Vagina (tissue), 2 donors: ENCODE measurements around the gene PRSS33. TPM values are rescaled to one million over a fixed set of nuclear protein-coding genes. Genes with fewer than 3 reads are reported as not detected.

Experiments used
- DNase-seq, 2 donors: peaks; one replicate each; pipeline ENCODE4 v3.0.0-alpha.2; 2017; ENCODE audit errors: extremely low spot score in 2 of 2
- H3K27ac ChIP-seq: fragments of 200-600 bp; sonication (generic); one replicate; pipeline ENCODE4 v1.5.1; 2019
- H3K27me3 ChIP-seq: fragments of 200-600 bp; sonication (generic); one replicate; pipeline ENCODE4 v1.5.1; 2019
- H3K36me3 ChIP-seq, 2 donors: fragments of 200-600 bp; sonication (generic); one replicate each; pipeline ENCODE4 v1.5.1; 2017 to 2019
- H3K4me1 ChIP-seq: fragments of 200-600 bp; sonication (generic); one replicate; pipeline ENCODE4 v1.5.1; 2019
- H3K4me3 ChIP-seq, 2 donors: fragments of 200-600 bp; sonication (generic); 1 replicate in 1 of 2; 2 replicates in 1 of 2; pipeline ENCODE4 v1.5.1; 2016 to 2019
- H3K9me3 ChIP-seq: fragments of 200-600 bp; sonication (generic); one replicate; pipeline ENCODE4 v1.5.1; 2019
- POLR2A ChIP-seq, 2 donors: fragments of 450-650 bp; IDR thresholded peaks; one replicate each; pipeline ENCODE4 v1.6.1; 2017; ENCODE audit warnings: antibody characterized with exemption in 2 of 2, mild to moderate bottlenecking in 2 of 2, moderate library complexity in 2 of 2
- POLR2AphosphoS5 ChIP-seq, 2 donors: sonication (generic); formaldehyde crosslinking; IDR thresholded peaks; one replicate each; pipeline ENCODE4 v1.9.0; 2017; ENCODE audit warnings: antibody characterized with exemption in 2 of 2, mild to moderate bottlenecking in 2 of 2, low read depth in 1 of 2; ENCODE audit not compliant: insufficient read depth in 1 of 2
- intact Hi-C: fragments of 100-400 bp; cut with DNase I; formaldehyde crosslinking; loops from one replicate; pipeline ENCODE4 v1.15.1; 2023
- total RNA-seq: library from RNA; depleted of rRNA; stranded (reverse); fragments of >200 nt; gene quantifications from one replicate; pipeline ENCODE4 v1.2.3, GENCODE V29; 2016
- TF ChIP-seq, protein P1 (sequence below), 3 experiments: fragments of 450-650 bp in 2 of 3; fragments of 200-600 bp in 1 of 3; sonication (generic) in 1 of 3; IDR thresholded peaks; one replicate each; pipeline ENCODE4 v1.5.1; 2017 to 2019; ENCODE audit warnings: antibody characterized with exemption in 3 of 3, mild to moderate bottlenecking in 2 of 3, moderate library complexity in 2 of 3

The PRSS33 gene
- total RNA-seq, 1 donor from 2014 or later, result not detected

DNA sequence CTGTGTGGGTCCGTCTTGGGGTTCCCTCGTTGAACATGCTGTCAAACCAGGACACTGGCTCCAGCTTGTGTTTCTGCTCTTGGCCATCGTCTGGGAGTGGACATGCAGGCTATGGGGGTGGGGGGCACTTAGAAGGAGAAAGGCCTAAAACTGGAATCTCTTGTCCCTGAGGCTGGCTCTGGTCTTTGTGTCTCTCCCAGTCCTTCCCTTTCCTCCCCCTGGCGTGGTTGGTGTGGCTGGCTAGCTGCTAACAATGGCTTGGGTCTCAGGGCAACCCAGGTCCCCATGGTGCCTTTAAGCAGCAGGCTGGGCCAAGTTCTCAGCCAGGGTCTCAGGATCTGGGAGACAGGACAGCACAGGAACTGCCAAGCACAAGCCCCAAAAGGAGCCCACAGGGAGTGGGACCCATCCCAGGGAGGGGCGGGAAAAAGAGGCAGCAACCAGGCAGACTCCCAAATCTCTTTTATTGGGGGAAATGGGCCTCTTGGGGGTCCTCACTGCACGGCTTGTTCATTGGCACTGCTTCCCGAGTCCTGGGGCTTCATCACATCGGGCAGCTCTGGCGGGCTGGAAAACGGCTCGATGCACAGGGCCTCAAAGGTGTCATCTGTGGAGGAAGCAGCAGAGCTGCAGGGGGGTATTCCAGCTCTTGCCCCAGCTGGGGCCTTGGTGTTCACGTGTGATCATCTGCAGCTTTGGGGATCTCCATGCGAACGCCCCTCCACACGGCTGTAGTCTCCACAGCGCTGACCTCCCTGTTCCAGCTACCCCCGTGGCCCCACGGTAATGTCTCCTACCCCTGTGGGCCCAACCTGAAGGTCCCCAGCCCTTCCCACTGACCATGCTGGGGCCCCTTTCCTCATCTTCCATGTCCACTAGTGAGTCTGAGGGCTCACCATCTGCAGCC is 15.6 kb downstream of the PRSS33 start:
- peaks cover 78% of the 10 kb centered on the region for H3K4me1 ChIP-seq
- TF ChIP-seq POLR2A (IDR thresholded peaks at IDR 0.05) (no peak), POLR2AphosphoS5 (IDR thresholded peaks at IDR 0.05; ENCODE audit: insufficient read depth in 1 of 2, low read depth in 1 of 2) (no peak)
- TF ChIP-seq, protein P1, sequence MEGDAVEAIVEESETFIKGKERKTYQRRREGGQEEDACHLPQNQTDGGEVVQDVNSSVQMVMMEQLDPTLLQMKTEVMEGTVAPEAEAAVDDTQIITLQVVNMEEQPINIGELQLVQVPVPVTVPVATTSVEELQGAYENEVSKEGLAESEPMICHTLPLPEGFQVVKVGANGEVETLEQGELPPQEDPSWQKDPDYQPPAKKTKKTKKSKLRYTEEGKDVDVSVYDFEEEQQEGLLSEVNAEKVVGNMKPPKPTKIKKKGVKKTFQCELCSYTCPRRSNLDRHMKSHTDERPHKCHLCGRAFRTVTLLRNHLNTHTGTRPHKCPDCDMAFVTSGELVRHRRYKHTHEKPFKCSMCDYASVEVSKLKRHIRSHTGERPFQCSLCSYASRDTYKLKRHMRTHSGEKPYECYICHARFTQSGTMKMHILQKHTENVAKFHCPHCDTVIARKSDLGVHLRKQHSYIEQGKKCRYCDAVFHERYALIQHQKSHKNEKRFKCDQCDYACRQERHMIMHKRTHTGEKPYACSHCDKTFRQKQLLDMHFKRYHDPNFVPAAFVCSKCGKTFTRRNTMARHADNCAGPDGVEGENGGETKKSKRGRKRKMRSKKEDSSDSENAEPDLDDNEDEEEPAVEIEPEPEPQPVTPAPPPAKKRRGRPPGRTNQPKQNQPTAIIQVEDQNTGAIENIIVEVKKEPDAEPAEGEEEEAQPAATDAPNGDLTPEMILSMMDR (IDR thresholded peaks at IDR 0.05), result no peak
- no peak overlapping the region for H3K27ac ChIP-seq
- intact Hi-C loops, result no loop called here
- no peaks in the 10 kb centered on the region for H3K27me3 ChIP-seq
- no peaks in the 10 kb centered on the region for H3K9me3 ChIP-seq
- H3K36me3 ChIP-seq, result peaks cover 4 to 66% of the 10 kb centered on the region in 2 donors
- no peak for DNase-seq
- no peak overlapping the region for H3K4me3 ChIP-seq

DNA sequence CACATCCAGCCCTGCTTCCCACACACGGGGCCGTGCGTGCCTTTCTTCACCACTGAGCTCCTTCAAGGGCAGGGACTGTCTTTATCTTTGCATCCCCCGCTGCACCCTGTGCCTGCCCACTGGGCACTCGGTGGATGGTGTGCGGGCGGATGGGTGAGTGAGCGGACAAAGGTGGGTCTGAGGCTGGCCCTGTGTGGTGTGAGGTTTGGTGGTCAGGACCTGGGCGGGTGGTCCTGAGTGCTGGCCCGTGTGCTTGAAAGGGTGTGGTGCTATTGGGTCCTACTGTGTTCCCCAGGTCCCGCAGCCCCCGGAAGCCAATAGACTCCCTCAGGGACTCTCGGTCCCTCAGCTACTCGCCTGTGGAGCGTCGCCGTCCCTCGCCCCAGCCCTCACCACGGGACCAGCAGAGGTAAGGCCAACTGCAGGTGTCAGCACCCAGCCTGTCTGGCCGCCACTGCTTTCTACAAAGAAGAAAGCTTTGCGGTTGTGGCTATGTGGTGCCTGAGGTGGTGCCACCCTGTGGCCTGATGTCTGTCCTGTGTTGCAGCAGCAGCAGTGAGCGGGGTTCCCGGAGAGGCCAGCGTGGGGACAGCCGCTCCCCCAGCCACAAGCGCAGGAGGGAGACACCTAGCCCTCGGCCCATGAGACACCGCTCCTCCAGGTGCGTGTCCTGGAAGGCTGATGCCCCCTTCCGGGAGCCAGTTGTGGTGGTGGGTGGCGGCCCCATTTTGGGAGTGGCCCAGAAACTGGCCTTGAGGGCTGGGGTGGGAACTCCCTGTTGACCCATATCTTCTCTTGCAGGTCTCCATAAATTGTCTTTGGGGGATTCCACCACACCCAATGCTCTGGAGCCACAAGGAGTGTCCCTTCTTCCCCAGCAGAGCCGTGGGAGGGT is 17.1 kb downstream of the PRSS33 start:
- Histone ChIP-seq H3K4me3 (no peak overlapping the region), H3K9me3 (no peaks in the 10 kb centered on the region), H3K36me3 (peaks cover 4 to 78% of the 10 kb centered on the region in 2 donors), H3K27ac (peak overlapping the region; percentile 48), H3K4me1 (peaks cover 63% of the 10 kb centered on the region), H3K27me3 (no peaks in the 10 kb centered on the region)
- TF ChIP-seq, protein P1 (IDR thresholded peaks at IDR 0.05), result no peak
- TF ChIP-seq POLR2AphosphoS5 (IDR thresholded peaks at IDR 0.05; ENCODE audit: insufficient read depth in 1 of 2, low read depth in 1 of 2) (no peak), POLR2A (IDR thresholded peaks at IDR 0.05) (no peak)
- intact Hi-C loops, result no loop called here
- DNase-seq, result no peak

DNA sequence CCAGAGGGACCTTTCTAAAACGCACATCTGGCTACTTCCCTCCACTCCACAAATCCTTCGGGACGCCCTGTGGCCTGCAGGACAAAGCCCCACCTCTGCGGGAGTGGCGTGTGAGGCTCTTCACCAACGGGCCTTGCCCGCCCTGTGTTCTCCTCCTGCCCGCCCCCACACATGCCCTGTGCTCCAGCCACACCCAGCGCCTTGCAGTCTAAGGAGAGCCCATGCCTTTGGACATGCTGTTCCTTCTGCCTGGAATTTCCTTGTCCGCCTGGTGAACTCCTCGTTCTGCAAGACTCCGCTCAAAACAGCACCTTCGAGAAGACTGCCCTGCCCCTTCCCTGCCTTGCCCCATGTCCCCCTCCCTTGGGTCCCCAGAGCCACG is 17.7 kb downstream of the PRSS33 start:
- no peaks in the 10 kb centered on the region for H3K27me3 ChIP-seq
- peak overlapping the region; percentile 56 for H3K27ac ChIP-seq
- peaks cover 59% of the 10 kb centered on the region for H3K4me1 ChIP-seq
- TF ChIP-seq, protein P1 (IDR thresholded peaks at IDR 0.05), result no peak
- TF ChIP-seq POLR2AphosphoS5 (IDR thresholded peaks at IDR 0.05; ENCODE audit: insufficient read depth in 1 of 2, low read depth in 1 of 2) (no peak), POLR2A (IDR thresholded peaks at IDR 0.05) (no peak)
- peaks cover 4 to 80% of the 10 kb centered on the region in 2 donors for H3K36me3 ChIP-seq
- no peaks in the 10 kb centered on the region for H3K9me3 ChIP-seq
- no peak for DNase-seq
- intact Hi-C loops, result no loop called here
- H3K4me3 ChIP-seq, result no peak overlapping the region

DNA sequence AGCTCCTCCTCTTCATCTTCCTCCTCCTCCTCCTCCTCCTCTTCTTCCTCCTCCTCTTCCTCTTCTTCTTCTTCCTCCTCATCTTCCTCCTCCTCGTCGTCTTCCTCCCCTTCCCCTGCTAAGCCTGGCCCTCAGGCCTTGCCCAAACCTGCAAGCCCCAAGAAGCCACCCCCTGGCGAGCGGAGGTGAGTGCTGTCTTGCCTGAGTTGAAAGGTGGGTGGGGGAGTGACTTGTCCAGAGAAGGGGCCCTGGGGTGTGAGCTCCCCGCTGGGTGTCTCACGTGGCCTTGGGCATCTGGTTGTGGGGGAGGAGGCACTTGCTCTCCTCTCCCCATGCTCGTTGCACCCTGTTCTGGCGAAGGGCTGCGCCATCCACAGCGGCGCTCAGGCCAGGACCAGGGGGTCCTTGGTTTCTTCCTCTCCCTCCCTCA is 18.2 kb downstream of the PRSS33 start:
- no peaks in the 10 kb centered on the region for H3K27me3 ChIP-seq
- intact Hi-C loops, result no loop called here
- no peak for TF ChIP-seq POLR2A (IDR thresholded peaks at IDR 0.05)
- TF ChIP-seq, protein P1 (IDR thresholded peaks at IDR 0.05), result no peak
- TF ChIP-seq POLR2AphosphoS5 (IDR thresholded peaks at IDR 0.05; ENCODE audit: insufficient read depth in 1 of 2, low read depth in 1 of 2), result no peak
- H3K4me1 ChIP-seq, result peaks cover 55% of the 10 kb centered on the region
- peak overlapping the region; percentile 56 for H3K27ac ChIP-seq
- no peaks in the 10 kb centered on the region for H3K9me3 ChIP-seq
- no peak for DNase-seq
- peaks cover 4 to 81% of the 10 kb centered on the region in 2 donors for H3K36me3 ChIP-seq
- H3K4me3 ChIP-seq, result no peak overlapping the region
